Retinal pigment epithelial cell (primary cell): ENCODE results near the gene CDC34.

Experiments used
- DNase-seq: peaks from one replicate; pipeline ENCODE4 v3.0.0-alpha.2; 2010; ENCODE audit warnings: low read depth
- H3K4me3 ChIP-seq: 2 replicates; pipeline ENCODE4 v1.5.1; 2011; ENCODE audit warnings: mild to moderate bottlenecking, low read length, control low read depth, moderate library complexity
- TF ChIP-seq, protein P1 (sequence below): conservative IDR thresholded peaks from 2 replicates; pipeline ENCODE4 v1.5.1; 2011; ENCODE audit warnings: low read depth, low read length, control low read depth, inconsistent platforms

The CDC34 gene

GRCh38 chr19:524062-524674 lies 7.4 kb upstream of the CDC34 start:
- TF ChIP-seq, protein P1, sequence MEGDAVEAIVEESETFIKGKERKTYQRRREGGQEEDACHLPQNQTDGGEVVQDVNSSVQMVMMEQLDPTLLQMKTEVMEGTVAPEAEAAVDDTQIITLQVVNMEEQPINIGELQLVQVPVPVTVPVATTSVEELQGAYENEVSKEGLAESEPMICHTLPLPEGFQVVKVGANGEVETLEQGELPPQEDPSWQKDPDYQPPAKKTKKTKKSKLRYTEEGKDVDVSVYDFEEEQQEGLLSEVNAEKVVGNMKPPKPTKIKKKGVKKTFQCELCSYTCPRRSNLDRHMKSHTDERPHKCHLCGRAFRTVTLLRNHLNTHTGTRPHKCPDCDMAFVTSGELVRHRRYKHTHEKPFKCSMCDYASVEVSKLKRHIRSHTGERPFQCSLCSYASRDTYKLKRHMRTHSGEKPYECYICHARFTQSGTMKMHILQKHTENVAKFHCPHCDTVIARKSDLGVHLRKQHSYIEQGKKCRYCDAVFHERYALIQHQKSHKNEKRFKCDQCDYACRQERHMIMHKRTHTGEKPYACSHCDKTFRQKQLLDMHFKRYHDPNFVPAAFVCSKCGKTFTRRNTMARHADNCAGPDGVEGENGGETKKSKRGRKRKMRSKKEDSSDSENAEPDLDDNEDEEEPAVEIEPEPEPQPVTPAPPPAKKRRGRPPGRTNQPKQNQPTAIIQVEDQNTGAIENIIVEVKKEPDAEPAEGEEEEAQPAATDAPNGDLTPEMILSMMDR = no peak
- DNase-seq = no peak
- no peak overlapping the region for H3K4me3 ChIP-seq

DNA sequence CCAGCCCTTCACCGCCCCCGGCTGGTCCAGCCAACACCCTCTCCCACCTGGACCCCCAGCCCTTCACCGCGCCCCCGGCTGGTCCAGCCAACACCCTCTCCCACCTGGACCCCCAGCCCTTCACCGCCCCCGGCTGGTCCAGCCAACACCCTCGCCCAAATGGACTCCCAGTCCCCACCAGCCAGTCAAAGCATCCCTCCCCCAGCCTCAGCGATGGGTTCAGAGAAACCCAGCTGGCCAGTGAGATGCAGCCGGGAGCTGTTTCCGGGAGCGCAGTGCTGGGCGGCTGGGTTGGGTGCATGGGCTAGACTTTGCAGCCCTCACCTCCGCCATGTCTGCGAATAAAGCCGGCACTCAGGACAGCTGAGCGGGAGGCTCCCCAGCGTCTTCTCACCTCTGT lies 6.5 kb upstream of the CDC34 start:
- TF ChIP-seq, protein P1 = no peak
- no peak for DNase-seq
- H3K4me3 ChIP-seq = no peak overlapping the region

DNA sequence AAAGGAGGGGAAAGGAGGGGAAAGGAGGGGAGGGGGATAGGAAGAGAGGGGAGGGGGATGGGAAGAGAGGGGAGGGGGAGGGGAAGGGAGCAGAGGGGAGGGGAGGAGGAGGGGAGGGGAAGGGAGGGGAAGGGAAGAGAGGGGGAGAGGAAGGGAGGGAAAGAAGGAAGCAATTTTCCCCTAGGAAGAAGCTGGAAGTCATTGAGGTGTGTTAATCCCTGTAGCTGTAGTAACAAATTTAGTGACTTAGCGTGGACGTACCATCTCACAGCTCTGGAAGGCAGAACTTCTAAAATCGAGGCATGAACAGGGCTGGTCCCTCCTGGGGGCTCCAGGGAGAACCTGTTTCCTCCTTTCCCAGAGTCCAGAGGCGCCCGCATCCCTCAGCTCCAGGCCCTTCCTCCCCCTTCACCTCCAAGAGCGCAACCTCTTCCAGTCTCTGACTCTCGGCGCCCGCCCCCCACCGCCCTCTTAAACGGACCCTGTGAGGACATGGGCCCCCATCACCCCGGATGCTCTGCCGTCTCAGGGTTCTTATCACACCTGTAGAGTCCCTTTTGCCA lies 5.6 kb upstream of the CDC34 start:
- no peak for DNase-seq
- TF ChIP-seq, protein P1 = no peak
- no peak overlapping the region for H3K4me3 ChIP-seq

- no peak for DNase-seq
- peak overlapping the region; percentile 60 for H3K4me3 ChIP-seq
- TF ChIP-seq, protein P1 = no peak
Observed at GRCh38 chr19:530134-531008, 1.2 kb upstream of the CDC34 start.

GRCh38 chr19:531009-531752 lies 379 bp upstream of the CDC34 start:
- TF ChIP-seq, protein P1 = no peak
- peak overlapping the region; percentile 60 for H3K4me3 ChIP-seq
- no peak for DNase-seq

- TF ChIP-seq, protein P1 = peak; percentile 67
- H3K4me3 ChIP-seq = peak overlapping the region; percentile 87
- peak; percentile 28 for DNase-seq
Observed at GRCh38 chr19:532561-533363, 1.2 kb downstream of the CDC34 start.
